Activated gamma-delta T cell treated with anti-CD3 and anti-CD28 coated beads, Interleukin-2, amount 50 U/mL, for 16 hours (primary cell): ENCODE measurements around the gene GPR141.

Experiments used
- DNase-seq: peaks from one replicate; pipeline ENCODE4 v3.0.0-alpha.2; 2020; ENCODE audit warnings: low read depth

Gene GPR141

GRCh38 chr7:37784015-37784414, 100.4 kb downstream of the GPR141 start:
- DNase-seq: no peak

- no peak for DNase-seq
These were observed 103.4 kb downstream of the GPR141 start for GRCh38 chr7:37786741-37787569.
